ENCODE data around the gene ABR.
"Not testable (repeated sequence)": the region's sequence is repeated elsewhere in the genome, so short reads cannot be mapped to it uniquely, and the experiment has no call there.

ABR gene

GRCh38 chr17:1095090-1095852 is 84.5 kb downstream of the ABR start:
- DNase-seq (ENCODE audit: low read depth): no peak

- no peak for DNase-seq (ENCODE audit: low read depth)
Measured at GRCh38 chr17:1094591-1094990, 85.2 kb downstream of the ABR start.

GRCh38 chr17:1091900-1092299 is 87.9 kb downstream of the ABR start:
- DNase-seq (ENCODE audit: low read depth): no peak

GRCh38 chr17:1091190-1091534 is 88.6 kb downstream of the ABR start:
- no peak for DNase-seq (ENCODE audit: low read depth)

GRCh38 chr17:1090465-1091189 is 89.2 kb downstream of the ABR start:
- no peak for DNase-seq (ENCODE audit: low read depth)

- DNase-seq (ENCODE audit: low read depth): no peak
Measured at GRCh38 chr17:1089915-1090314, 89.9 kb downstream of the ABR start.

- no peak for DNase-seq (ENCODE audit: low read depth)
Measured at GRCh38 chr17:1087381-1088241, 92.2 kb downstream of the ABR start.

GRCh38 chr17:1083451-1084187 is 96.2 kb downstream of the ABR start:
- DNase-seq (ENCODE audit: low read depth): no peak

- DNase-seq (ENCODE audit: low read depth): peak; percentile 63
Measured at GRCh38 chr17:1082579-1082978, 97.2 kb downstream of the ABR start.

GRCh38 chr17:1078831-1079561 is 100.8 kb downstream of the ABR start:
- no peak for DNase-seq (ENCODE audit: low read depth)

- no peak for DNase-seq (ENCODE audit: low read depth)
Measured at GRCh38 chr17:1077986-1078711, 101.6 kb downstream of the ABR start.

- DNase-seq (ENCODE audit: low read depth): no peak
Measured at GRCh38 chr17:1077581-1077985, 102.2 kb downstream of the ABR start.

GRCh38 chr17:1076982-1077302 is 102.8 kb downstream of the ABR start:
- no peak for DNase-seq (ENCODE audit: low read depth)

- DNase-seq (ENCODE audit: low read depth): no peak
Measured at GRCh38 chr17:1076299-1076981, 103.3 kb downstream of the ABR start.

- DNase-seq (ENCODE audit: low read depth): no peak
Measured at GRCh38 chr17:1074886-1075605, 104.7 kb downstream of the ABR start.

GRCh38 chr17:1073963-1074625 is 105.7 kb downstream of the ABR start:
- DNase-seq (ENCODE audit: low read depth): not testable (repeated sequence)

- DNase-seq (ENCODE audit: low read depth): no peak
Measured at GRCh38 chr17:1073241-1073962, 106.4 kb downstream of the ABR start.

GRCh38 chr17:1072551-1072961 is 107.2 kb downstream of the ABR start:
- DNase-seq (ENCODE audit: low read depth): no peak
